M059J (cell line): ENCODE measurements around the gene C16orf74. TPM values are rescaled to one million over a fixed set of nuclear protein-coding genes. Genes with fewer than 3 reads are reported as not detected.

ENCODE experiments used
- DNase-seq: peaks from one replicate; pipeline ENCODE4 v3.0.0-alpha.2; 2012; ENCODE audit warnings: low read depth
- total RNA-seq: library from RNA; depleted of rRNA; stranded (reverse); fragments of >200 nt; shearing (Covaris generic); gene quantifications from 2 replicates; pipeline ENCODE4 v1.2.3, GENCODE V29; 2014; rRNA removed

Gene C16orf74
- total RNA-seq, 1 experiment from 2014 or later, result 3.0 TPM

DNA sequence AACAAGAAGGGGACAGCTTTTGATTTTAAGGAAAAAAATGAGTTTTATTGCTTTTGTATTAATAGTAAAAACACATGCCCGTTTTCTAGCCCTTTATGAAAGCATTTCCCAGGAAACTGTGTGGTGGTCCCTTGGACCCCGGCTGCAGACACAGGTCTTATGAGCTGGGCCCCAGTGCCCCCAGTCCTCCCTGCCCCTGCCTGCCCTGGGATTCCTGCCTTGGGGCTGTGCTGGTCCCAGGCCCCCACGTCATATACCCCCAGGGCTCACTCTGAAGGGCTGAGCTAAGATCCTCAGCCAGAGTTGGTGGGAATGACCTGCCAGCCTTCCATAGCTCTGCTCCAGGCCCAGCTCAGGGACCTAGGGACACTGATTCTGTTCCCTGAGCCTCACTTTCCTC lies 92.9 kb downstream of the C16orf74 start:
- no peak for DNase-seq

Other genes with a start within 250 kb of the C16orf74 start
- gene GSE1, start 137.8 kb downstream of the C16orf74 start, total RNA-seq, result 11.7 and 15.2 TPM in 2 replicates
- 27.0 and 32.5 TPM in 2 replicates for gene GINS2, start 62.1 kb downstream of the C16orf74 start, total RNA-seq
- 58.2 and 59.0 TPM in 2 replicates for gene EMC8, start 48.4 kb upstream of the C16orf74 start, total RNA-seq
- gene COX4I1, start 48.6 kb upstream of the C16orf74 start, total RNA-seq, result 473 and 552 TPM in 2 replicates
- gene IRF8, start 148.1 kb upstream of the C16orf74 start, total RNA-seq, result 0.42 and 0.54 TPM in 2 replicates